H9 (cell line): ENCODE measurements around the gene GRK4. TPM values are rescaled to one million over a fixed set of nuclear protein-coding genes. Genes with fewer than 3 reads are reported as not detected.
A peak's percentile ranks its signal among the peaks of the same experiment; 100 is the strongest.

ENCODE experiments used
- DNase-seq: peaks from one replicate; pipeline ENCODE4 v3.0.0-alpha.2; 2017
- H2AFZ ChIP-seq: one replicate; pipeline ENCODE4 v1.6.1; 2013; ENCODE audit warnings: mild to moderate bottlenecking, low read length, control low read depth, moderate library complexity
- H2AK5ac ChIP-seq: 2 replicates; pipeline ENCODE4 v1.6.1; 2013; ENCODE audit warnings: low read length, control low read depth, mixed read lengths; ENCODE audit not compliant: insufficient read length
- H2BK120ac ChIP-seq: one replicate; pipeline ENCODE4 v1.6.1; 2013; ENCODE audit warnings: low read depth, mild to moderate bottlenecking, low read length, control low read depth, inconsistent platforms; ENCODE audit not compliant: poor library complexity, severe bottlenecking
- H2BK12ac ChIP-seq: 2 replicates; pipeline ENCODE4 v1.6.1; 2013; ENCODE audit warnings: low read length, control low read depth, mixed read lengths, low read depth; ENCODE audit not compliant: insufficient read length
- H2BK15ac ChIP-seq: 2 replicates; pipeline ENCODE4 v1.6.1; 2013; ENCODE audit warnings: low read depth, low read length, control low read depth
- H2BK20ac ChIP-seq: one replicate; pipeline ENCODE4 v1.6.1; 2013; ENCODE audit warnings: low read depth, mild to moderate bottlenecking, low read length, control low read depth, inconsistent platforms; ENCODE audit not compliant: poor library complexity, severe bottlenecking
- H2BK5ac ChIP-seq: 2 replicates; pipeline ENCODE4 v1.6.1; 2013; ENCODE audit warnings: low read length, control low read depth, mixed read lengths; ENCODE audit not compliant: insufficient read length
- H3K14ac ChIP-seq: 2 replicates; pipeline ENCODE4 v1.6.1; 2013; ENCODE audit warnings: low read length, control low read depth; ENCODE audit not compliant: insufficient read depth
- H3K18ac ChIP-seq: 2 replicates; pipeline ENCODE4 v1.6.1; 2013; ENCODE audit warnings: low read depth, mild to moderate bottlenecking, mixed read lengths, low read length, control low read depth; ENCODE audit not compliant: insufficient read length
- H3K23ac ChIP-seq: 2 replicates; pipeline ENCODE4 v1.6.1; 2013; ENCODE audit warnings: low read length, control low read depth, mixed read lengths, low read depth; ENCODE audit not compliant: insufficient read length
- H3K23me2 ChIP-seq: 2 replicates; pipeline ENCODE4 v1.6.1; 2013; ENCODE audit warnings: low read depth, mild to moderate bottlenecking, mixed read lengths, low read length, control low read depth; ENCODE audit not compliant: insufficient read length, poor library complexity, severe bottlenecking
- H3K27ac ChIP-seq: 2 replicates; pipeline ENCODE4 v1.5.1; 2013; ENCODE audit warnings: low read length, control low read depth, mixed read lengths, low read depth; ENCODE audit not compliant: insufficient read length
- H3K27me3 ChIP-seq: 2 replicates; pipeline ENCODE4 v1.6.1; 2013; ENCODE audit warnings: low read length, control low read depth, inconsistent platforms; ENCODE audit not compliant: insufficient read depth
- H3K4ac ChIP-seq: 2 replicates; pipeline ENCODE4 v1.6.1; 2013; ENCODE audit warnings: low read depth, mild to moderate bottlenecking, control low read depth, inconsistent platforms, low read length, moderate library complexity
- H3K4me1 ChIP-seq: 2 replicates; pipeline ENCODE4 v1.6.1; 2013; ENCODE audit warnings: low read length, control low read depth, inconsistent platforms; ENCODE audit not compliant: insufficient read depth
- H3K4me2 ChIP-seq: 2 replicates; pipeline ENCODE4 v1.6.1; 2013; ENCODE audit warnings: low read length, control low read depth, mixed read lengths; ENCODE audit not compliant: insufficient read length, insufficient read depth
- H3K56ac ChIP-seq: 2 replicates; pipeline ENCODE4 v1.6.1; 2013; ENCODE audit warnings: low read depth, mild to moderate bottlenecking, mixed read lengths, low read length, control low read depth; ENCODE audit not compliant: insufficient read length
- H3K79me1 ChIP-seq: 2 replicates; pipeline ENCODE4 v1.6.1; 2013; ENCODE audit warnings: low read depth, mild to moderate bottlenecking, moderate library complexity, low read length, control low read depth, inconsistent platforms; ENCODE audit not compliant: insufficient read depth, poor library complexity, severe bottlenecking
- H3K79me2 ChIP-seq: 2 replicates; pipeline ENCODE4 v1.6.1; 2013; ENCODE audit warnings: low read length, control low read depth, inconsistent platforms; ENCODE audit not compliant: insufficient read depth
- H3K9ac ChIP-seq: 2 replicates; pipeline ENCODE4 v1.6.1; 2013; ENCODE audit warnings: low read length, control low read depth, mixed read lengths; ENCODE audit not compliant: insufficient read length; ENCODE audit errors: extremely low read depth
- H3K9me3 ChIP-seq: one replicate; pipeline ENCODE4 v1.6.1; 2013; ENCODE audit warnings: low read depth, low read length, inconsistent platforms; ENCODE audit not compliant: control insufficient read depth
- H3T11ph ChIP-seq: one replicate; pipeline ENCODE4 v1.6.1; 2013; ENCODE audit warnings: mild to moderate bottlenecking, low read length, control low read depth, inconsistent platforms
- H4K20me1 ChIP-seq: one replicate; pipeline ENCODE4 v1.6.1; 2013; ENCODE audit not compliant: control insufficient read depth, insufficient read length, insufficient read depth
- H4K5ac ChIP-seq: 2 replicates; pipeline ENCODE4 v1.6.1; 2013; ENCODE audit warnings: low read depth, mild to moderate bottlenecking, mixed read lengths, low read length, control low read depth; ENCODE audit not compliant: insufficient read length
- H4K8ac ChIP-seq: replicated peaks from 2 replicates; pipeline ENCODE4 v1.6.1; 2013; ENCODE audit warnings: low read length, control low read depth, mixed read lengths, low read depth; ENCODE audit not compliant: insufficient read length
- H4K91ac ChIP-seq: 2 replicates; pipeline ENCODE4 v1.6.1; 2013; ENCODE audit warnings: low read depth, mild to moderate bottlenecking, moderate library complexity, mixed read lengths, low read length, control low read depth; ENCODE audit not compliant: insufficient read length
- H3K27ac Mint-ChIP-seq, 3 experiments: 2 replicates in 2 of 3; 3 replicates in 1 of 3; pipeline ENCODE4 v1.8.0; 2020 to 2021; ENCODE audit warnings: mixed read lengths in 3 of 3, mild to moderate bottlenecking in 1 of 3, moderate library complexity in 1 of 3
- H3K27me3 Mint-ChIP-seq: 2 replicates; pipeline ENCODE4 v1.8.0; 2021; ENCODE audit warnings: low read depth, mild to moderate bottlenecking, moderate library complexity, mixed read lengths
- H3K36me3 Mint-ChIP-seq, 3 experiments: 2 replicates in 2 of 3; 3 replicates in 1 of 3; pipeline ENCODE4 v1.8.0; 2020 to 2021; ENCODE audit warnings: low read depth in 3 of 3, mixed read lengths in 3 of 3; ENCODE audit not compliant: insufficient read depth in 1 of 3
- H3K4me1 Mint-ChIP-seq, 2 experiments: 2 replicates each; pipeline ENCODE4 v1.8.0; 2020; ENCODE audit warnings: mixed read lengths in 2 of 2
- H3K4me3 Mint-ChIP-seq, 2 experiments: 2 replicates in 1 of 2; 3 replicates in 1 of 2; pipeline ENCODE4 v1.8.0; 2020 to 2021; ENCODE audit warnings: mild to moderate bottlenecking in 2 of 2, mixed read lengths in 2 of 2, moderate library complexity in 1 of 2
- H3K9me3 Mint-ChIP-seq, 2 experiments: 2 replicates in 1 of 2; 3 replicates in 1 of 2; pipeline ENCODE4 v1.8.0; 2020; ENCODE audit warnings: mild to moderate bottlenecking in 2 of 2, mixed read lengths in 2 of 2, moderate library complexity in 1 of 2
- WGBS: extraction: QIAGEN DNeasy Blood & Tissue Kit; methylation state at CpG from one replicate; pipeline ENCODE4 v1.1.7; 2013; ENCODE audit warnings: missing lambda C conversion rate, low lambda C conversion rate, mixed read lengths; ENCODE audit not compliant: insufficient read length; ENCODE audit errors: extremely low coverage; 5-methylcytosine and 5-hydroxymethylcytosine counted together
- total RNA-seq: library from RNA; stranded (reverse); gene quantifications from 2 replicates; pipeline ENCODE4 v1.2.1, GENCODE V29; 2021
- TF ChIP-seq, protein P1 (sequence below): fragments of 200-600 bp; sonication (generic); conservative IDR thresholded peaks from 3 replicates; pipeline ENCODE4 v1.8.0; 2021; ENCODE audit warnings: antibody characterized with exemption, mild to moderate bottlenecking

The GRK4 gene
- total RNA-seq, 1 experiment from 2014 or later = 4.8 TPM

DNA sequence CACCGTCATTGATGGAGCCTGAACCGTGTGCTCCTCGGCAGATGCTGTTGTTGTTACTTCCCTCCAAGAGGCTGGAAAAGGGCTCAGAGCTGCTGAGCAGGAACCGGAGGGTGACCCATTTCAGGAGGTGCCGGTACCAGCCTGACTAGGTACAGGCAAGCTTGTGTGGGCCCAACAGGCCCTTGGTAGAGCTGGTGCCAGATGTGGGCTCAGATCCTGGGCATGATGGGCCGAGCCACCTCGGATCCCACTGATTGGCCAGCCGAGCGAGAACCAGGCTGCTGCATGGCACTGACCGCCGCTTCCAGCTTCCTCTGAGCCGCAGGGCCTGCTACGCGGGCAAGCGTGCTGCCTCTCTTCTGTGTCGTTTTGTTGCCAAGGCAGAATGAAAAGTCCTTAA, 33.9 kb upstream of the GRK4 start:
- no peak for DNase-seq
- Histone ChIP-seq H3K9me3 (no peaks in the 10 kb centered on the region), H3K23me2 (peaks cover 7% of the 10 kb centered on the region), H3K79me1 (no peaks in the 10 kb centered on the region), H4K20me1 (peaks cover 2% of the 10 kb centered on the region), H3K27ac (no peak overlapping the region), H2BK15ac (no peak overlapping the region), H3K4ac (no peak overlapping the region), H3K18ac (no peak overlapping the region), H3K14ac (no peak overlapping the region), H2BK120ac (no peak overlapping the region), H2BK5ac (no peak overlapping the region), H4K8ac (no peak overlapping the region), H2BK20ac (no peak overlapping the region), H2AFZ (no peak overlapping the region), H3K79me2 (no peaks in the 10 kb centered on the region), H2AK5ac (no peak overlapping the region), H3K27me3 (no peaks in the 10 kb centered on the region), H2BK12ac (no peak overlapping the region), H3T11ph (no peak overlapping the region), H3K56ac (no peak overlapping the region), H3K4me2 (no peak overlapping the region), H4K91ac (no peak overlapping the region), H4K5ac (no peak overlapping the region), H3K9ac (no peak overlapping the region), H3K23ac (no peak overlapping the region), H3K4me1 (no peaks in the 10 kb centered on the region)
- no peak overlapping the region for H3K4me3 Mint-ChIP-seq
- peaks cover 38 to 71% (median 57%) of the 10 kb centered on the region in 3 experiments for H3K36me3 Mint-ChIP-seq
- H3K4me1 Mint-ChIP-seq = peaks cover 10 to 20% of the 10 kb centered on the region in 2 experiments
- no peaks in the 10 kb centered on the region for H3K9me3 Mint-ChIP-seq
- H3K27ac Mint-ChIP-seq = peak overlapping the region; percentile 67 to 93 (median 70); a peak in 3 of 7 replicates
- WGBS = no CpG with 5 or more reads among the region's 16 CpGs
- TF ChIP-seq, protein P1, sequence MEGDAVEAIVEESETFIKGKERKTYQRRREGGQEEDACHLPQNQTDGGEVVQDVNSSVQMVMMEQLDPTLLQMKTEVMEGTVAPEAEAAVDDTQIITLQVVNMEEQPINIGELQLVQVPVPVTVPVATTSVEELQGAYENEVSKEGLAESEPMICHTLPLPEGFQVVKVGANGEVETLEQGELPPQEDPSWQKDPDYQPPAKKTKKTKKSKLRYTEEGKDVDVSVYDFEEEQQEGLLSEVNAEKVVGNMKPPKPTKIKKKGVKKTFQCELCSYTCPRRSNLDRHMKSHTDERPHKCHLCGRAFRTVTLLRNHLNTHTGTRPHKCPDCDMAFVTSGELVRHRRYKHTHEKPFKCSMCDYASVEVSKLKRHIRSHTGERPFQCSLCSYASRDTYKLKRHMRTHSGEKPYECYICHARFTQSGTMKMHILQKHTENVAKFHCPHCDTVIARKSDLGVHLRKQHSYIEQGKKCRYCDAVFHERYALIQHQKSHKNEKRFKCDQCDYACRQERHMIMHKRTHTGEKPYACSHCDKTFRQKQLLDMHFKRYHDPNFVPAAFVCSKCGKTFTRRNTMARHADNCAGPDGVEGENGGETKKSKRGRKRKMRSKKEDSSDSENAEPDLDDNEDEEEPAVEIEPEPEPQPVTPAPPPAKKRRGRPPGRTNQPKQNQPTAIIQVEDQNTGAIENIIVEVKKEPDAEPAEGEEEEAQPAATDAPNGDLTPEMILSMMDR = no peak
- H3K27me3 Mint-ChIP-seq = no peaks in the 10 kb centered on the region; the same call in 1 of the 2 replicates
